Measurements from ENCODE around the gene RGR.

Gene RGR

DNA sequence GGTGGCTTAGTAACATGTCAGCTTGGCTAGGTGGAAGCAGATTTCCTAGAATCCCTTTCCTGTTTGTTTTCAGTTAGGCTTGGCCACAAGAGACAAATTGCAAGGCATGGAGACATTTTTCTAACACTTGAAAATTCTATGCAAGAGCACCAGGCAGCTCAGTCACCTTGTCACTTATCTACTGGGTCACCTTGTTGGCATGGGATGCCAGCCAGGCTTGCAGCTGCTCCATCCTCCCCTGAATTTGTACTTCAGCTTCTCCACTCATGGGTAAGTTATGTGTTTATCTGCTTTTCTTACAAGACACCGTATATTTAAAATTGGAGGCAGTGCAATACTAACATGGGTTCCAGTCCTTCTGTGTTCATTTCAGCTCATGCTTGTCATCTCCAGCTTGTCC, 43.3 kb downstream of the RGR start:
- FAIRE-seq, result no peak

DNA sequence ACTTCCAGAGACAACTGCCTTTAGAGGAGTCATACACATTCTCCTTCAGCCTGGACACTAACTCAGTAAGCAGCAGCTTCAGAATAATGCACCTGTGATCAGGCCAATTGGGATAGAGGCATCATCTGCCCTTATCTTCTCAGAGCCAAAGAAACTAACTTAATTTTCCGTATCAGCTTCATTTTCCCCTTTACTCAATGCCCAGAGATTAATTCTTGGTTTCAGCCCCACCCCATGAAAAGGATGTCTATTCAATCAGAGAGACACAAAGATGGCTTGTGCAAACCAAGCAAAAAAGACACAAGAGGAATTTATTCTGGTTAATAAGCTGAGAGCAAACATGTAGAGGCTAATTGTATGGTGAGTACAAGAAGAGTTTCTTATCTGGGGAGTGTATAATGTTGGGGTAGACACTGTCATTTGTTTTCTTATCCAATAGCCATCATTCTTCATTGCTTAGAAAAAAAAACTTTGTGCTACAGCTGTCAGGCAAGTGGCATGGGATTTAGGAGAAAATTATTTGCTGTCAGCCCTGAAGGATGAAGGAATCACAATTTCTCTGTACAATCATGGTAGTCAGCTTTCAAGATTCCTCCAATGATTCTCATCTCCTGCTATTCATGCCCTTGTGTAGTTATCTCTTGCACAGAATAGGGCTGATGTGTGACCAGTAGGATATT, 44.8 kb downstream of the RGR start:
- no peak for DNase-seq (ENCODE audit: insufficient read length, low spot score)
- TF ChIP-seq POLR2A (IDR thresholded peaks at IDR 0.05; ENCODE audit: low read depth, low read length), result no peak
- no peak for FAIRE-seq

More for the DNA sequence above, 43.3 kb downstream of the RGR start:
- no peak for TF ChIP-seq POLR2A (IDR thresholded peaks at IDR 0.05; ENCODE audit: low read depth, low read length)
- DNase-seq (ENCODE audit: insufficient read length, low spot score), result no peak

DNA sequence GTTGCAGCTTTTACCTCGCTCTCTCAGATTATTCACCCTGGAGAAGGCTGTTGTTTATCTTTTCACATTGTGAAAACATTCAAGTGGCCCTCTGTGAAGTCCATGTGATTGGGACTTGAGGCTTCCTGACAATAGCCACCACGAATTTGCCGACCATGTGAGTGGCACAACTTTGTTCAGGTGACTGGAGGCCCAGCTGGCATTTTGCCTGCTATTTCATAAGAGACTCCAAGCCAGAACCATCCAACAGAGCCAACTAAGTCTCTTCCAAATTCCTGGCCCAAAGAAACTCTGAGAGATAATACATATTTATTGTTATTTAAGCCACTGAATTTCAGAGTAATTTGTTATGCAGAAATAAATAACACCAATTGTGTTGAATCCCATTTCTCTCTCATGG, 45.4 kb downstream of the RGR start:
- FAIRE-seq, result no peak
- TF ChIP-seq POLR2A (IDR thresholded peaks at IDR 0.05; ENCODE audit: low read depth, low read length), result no peak
- DNase-seq (ENCODE audit: insufficient read length, low spot score), result no peak

DNA sequence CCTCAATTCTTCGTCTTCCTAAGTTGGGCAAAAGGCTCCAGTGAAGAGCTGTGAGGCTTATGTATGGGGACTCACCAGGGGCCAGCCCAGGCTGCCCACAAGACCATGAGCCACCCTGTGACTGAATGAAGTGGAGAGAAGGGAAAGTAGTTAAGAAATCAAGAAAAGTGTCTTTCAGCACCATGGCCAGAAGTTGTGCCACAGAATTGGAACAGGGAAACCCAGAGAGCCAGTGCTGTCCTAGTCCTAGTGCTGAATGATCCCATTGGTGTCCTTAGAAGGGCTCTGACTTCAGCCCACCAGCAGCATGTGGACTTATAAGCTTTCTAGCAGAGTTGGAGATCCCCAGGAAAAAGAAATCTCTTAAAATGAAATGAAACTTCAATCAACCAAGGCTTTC, 46.5 kb downstream of the RGR start:
- DNase-seq (ENCODE audit: insufficient read length, low spot score) (no peak), FAIRE-seq (peak; percentile 55)
- TF ChIP-seq POLR2A (IDR thresholded peaks at IDR 0.05; ENCODE audit: low read depth, low read length), result no peak

DNA sequence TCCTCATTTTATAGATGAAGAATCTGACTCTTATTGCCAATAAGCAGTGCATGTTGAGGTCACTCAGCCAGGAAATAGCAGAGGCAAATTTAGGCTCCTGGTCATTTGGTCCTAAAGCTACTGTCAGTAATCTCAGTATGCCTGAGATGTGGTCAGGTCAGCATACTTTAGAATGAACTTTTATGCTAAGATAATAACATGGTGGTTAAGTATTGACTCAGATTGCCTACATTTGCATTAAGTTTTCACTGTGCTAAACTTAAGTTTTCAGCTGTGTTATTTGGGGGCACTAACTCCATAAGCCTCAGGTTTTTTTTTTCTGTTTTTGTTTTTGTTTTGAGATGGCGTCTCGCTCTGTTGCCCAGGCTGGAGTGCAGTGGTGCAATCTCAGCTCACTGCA, 47.6 kb downstream of the RGR start:
- DNase-seq (ENCODE audit: insufficient read length, low spot score) (no peak), FAIRE-seq (no peak)
- no peak for TF ChIP-seq POLR2A (IDR thresholded peaks at IDR 0.05; ENCODE audit: low read depth, low read length)

DNA sequence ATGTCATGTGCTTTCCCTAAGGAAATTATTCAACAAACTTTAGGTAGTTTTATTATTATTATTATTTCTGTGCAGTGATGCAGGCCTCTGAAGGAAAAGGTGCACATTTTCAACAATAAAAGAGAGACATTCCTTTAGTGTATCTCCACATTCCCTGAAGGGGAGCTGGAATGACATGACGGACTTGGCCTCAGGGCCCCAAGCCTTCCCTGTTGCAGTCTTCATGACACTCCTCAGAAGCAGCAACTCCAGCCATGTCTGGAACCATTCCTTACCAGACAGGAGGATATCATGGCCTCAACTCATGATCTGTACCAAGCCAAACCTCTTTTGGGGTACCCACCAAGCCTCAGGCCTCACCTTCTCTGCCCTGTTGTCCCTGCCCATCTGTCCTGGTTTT, 48.3 kb downstream of the RGR start:
- DNase-seq (ENCODE audit: insufficient read length, low spot score), result no peak
- no peak for TF ChIP-seq POLR2A (IDR thresholded peaks at IDR 0.05; ENCODE audit: low read depth, low read length)
- no peak for FAIRE-seq

DNA sequence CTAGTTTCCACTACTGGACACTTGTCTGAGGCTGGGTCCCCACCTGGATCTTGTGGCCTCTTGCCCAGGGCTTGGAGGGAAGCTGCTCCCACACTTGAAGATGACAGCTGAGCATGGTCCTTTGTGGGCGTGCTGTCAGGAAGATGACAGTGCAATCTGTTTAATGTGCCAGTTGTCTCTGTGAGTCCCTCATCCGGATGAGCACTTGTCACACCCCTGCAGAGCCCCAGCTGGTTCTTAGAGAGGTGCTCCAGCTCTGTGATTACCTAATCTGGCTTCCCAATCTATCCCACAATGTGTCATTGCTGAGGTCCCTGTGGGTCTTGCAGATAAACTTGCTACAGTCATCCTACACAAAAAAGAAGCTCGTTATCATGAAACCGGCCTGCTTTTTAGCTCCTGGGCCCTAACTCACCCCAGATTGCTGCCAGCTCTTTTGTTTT, 48.7 kb downstream of the RGR start:
- no peak for DNase-seq (ENCODE audit: insufficient read length, low spot score)
- FAIRE-seq, result no peak
- TF ChIP-seq POLR2A (IDR thresholded peaks at IDR 0.05; ENCODE audit: low read depth, low read length), result no peak

DNA sequence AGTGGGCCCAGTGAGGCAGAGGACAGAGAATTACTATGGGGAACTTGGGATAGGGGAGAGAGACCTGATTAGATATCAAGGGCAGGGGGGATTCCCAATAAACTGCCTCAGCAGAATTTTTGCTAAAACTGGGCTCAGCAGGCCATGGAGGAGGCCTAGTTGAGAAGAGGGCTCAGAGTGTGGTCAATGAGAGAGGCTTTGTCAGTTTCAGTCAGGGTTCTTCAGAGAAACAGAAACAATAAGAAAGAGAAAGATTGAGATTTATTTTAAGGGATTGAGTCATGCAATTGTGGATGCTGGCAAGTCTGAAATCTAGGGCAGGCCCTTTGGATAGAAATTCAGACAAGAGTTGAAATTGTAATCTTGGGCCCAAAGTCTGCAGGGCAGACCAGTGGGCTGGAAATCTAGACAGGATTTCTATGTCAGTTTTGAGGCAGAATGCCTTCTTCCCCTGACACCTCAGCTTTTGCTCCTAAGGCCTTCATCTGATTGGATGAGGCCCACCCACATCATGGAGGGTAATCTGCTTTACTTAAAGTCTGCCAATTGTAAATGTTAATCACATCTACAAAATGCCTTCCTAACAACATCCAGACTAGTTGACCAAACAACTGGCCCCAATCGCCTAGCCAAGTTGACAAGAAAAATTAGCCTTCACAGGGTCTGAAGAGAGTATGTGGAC, 50.1 kb downstream of the RGR start:
- TF ChIP-seq POLR2A (IDR thresholded peaks at IDR 0.05; ENCODE audit: low read depth, low read length), result no peak
- DNase-seq (ENCODE audit: insufficient read length, low spot score) (no peak), FAIRE-seq (no peak)

DNA sequence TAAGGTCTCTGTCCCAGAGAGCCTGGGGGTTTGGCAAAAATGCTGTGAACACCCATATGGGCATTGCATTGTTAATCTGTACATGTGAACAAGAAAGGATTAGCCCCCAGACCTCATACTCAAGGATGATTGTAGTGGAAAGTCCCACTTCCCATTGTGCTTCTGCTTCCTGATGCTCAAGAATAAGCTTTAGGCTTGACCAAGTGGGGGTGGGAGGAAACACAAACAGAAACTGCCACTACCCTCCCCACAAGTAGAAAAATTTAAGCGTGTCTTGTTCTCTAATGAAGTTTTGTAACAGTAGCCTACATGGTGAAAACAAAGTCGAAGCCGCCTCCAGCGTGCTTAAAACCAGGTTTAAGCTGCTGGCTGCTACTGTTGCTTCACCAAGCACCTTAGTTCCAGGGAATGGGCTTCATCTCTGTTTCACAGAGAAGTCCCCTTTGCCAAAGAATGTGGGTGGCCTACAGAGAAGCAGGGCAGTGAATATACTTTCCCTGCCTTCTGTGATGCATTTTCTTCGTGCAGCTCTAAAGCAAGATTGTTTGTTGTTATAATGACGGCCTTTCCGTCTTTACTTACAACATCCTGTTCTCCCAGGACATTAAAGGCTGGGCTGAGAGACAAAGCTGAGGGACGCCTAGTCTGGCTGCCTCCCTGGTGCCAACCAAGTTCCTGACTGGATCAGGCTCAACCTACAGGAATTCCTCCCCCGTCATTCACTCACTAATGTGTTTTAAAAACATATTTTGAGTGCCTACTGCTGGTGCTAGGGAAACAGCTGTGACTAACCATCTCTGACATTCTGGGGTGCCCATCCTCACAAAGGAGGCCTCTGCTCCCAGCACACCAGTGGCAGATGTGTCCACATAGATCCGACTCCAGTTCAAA, 51.5 kb downstream of the RGR start:
- FAIRE-seq (peak; percentile 76), DNase-seq (ENCODE audit: insufficient read length, low spot score) (peak; percentile 80)
- no peak for TF ChIP-seq POLR2A (IDR thresholded peaks at IDR 0.05; ENCODE audit: low read depth, low read length)

DNA sequence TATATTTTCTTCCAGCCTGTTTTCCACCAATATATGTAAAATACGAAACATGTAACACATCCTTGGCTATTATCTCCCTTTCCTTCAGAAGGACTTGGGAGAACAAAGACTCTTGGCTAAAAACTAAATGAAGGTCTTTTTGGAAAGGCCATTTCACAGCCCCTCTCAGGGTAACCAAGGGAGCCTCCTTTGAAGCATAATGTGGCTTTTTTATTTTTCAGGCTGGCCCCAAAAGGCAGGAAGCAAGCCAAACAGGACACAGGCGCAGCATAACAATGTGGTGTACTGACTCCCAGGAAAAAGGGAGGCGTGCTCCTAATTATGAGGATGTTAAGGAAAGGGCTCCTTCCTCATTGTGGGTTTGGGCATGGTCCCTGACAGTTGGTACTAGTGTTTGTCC, 53.2 kb downstream of the RGR start:
- FAIRE-seq (no peak), DNase-seq (ENCODE audit: insufficient read length, low spot score) (no peak)
- no peak for TF ChIP-seq POLR2A (IDR thresholded peaks at IDR 0.05; ENCODE audit: low read depth, low read length)

DNA sequence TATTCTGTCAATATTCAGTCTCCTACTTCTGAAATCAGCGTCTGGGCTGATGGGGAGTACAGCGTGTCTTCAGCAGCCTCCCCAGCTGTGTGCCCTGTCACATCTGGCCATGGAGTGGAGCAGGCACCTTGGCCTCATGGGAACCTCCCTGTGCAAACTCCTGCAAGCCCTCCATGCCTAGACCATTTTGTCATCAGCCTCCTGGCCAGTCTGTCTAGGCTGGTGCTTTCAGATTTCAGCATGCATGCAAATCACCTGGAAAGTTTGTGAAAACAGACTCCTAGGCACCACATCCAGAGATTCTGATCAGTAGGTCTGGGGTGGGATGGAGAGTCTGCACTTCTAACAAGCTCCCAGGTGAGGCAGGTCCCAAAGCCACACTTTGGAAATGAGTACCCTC, 57.4 kb downstream of the RGR start:
- no peak for TF ChIP-seq POLR2A (IDR thresholded peaks at IDR 0.05; ENCODE audit: low read depth, low read length)
- FAIRE-seq (no peak), DNase-seq (ENCODE audit: insufficient read length, low spot score) (no peak)

DNA sequence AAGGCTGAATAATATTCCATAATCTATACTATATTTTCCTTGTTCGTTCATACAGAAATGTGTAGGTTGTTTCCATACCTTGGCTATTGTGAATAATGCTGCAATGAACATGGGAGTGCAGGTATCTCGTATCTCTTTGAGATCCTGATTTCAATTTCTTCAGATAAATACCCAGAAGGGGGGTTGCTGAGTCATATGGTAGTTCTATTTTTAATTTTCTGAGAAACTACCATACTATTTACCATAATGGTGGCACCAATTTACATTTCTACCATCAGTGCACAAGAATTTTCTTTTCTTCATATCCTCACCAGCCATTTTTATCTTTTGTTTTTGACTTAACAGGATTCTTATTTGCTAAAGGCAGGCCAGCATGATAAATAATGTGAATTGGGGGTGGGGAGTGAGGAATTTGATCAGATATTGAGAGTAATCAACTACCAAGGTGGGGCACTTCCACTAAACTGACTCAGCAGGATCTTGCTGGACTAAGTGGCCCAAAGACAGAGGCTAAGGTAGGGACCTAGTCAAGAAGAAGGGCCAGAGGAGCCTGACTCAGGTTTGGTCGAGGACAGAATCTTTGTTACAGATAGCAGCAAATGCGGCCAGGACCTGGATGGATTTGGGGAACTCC, 62.0 kb downstream of the RGR start:
- no peak for TF ChIP-seq POLR2A (IDR thresholded peaks at IDR 0.05; ENCODE audit: low read depth, low read length)
- no peak for DNase-seq (ENCODE audit: insufficient read length, low spot score)
- no peak for FAIRE-seq

DNA sequence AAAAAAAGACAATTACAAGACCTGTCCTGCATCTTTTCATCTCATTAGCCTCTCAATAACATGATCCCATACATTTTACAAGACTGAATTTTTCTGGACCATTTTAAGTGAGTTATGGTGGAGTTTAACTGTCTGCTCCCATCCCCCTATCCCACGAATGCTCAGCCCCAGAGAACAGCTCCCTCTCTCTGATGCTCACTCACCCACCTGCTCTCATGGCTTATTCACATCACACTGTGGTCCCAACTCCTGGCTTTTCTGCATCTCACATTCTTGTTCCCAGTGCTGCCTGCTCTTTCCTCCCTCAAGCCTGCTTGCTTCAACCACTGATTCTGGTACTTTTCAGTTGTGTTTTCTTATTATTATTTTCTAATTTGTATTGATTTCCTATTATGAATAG, 63.2 kb downstream of the RGR start:
- DNase-seq (ENCODE audit: insufficient read length, low spot score) (no peak), FAIRE-seq (no peak)
- no peak for TF ChIP-seq POLR2A (IDR thresholded peaks at IDR 0.05; ENCODE audit: low read depth, low read length)

All from H54 (cell line).